ENCODE measurements around the gene LRP11.
"Not testable (repeated sequence)": the region's sequence is repeated elsewhere in the genome, so short reads cannot be mapped to it uniquely, and the experiment has no call there.

LRP11 gene, protein sequence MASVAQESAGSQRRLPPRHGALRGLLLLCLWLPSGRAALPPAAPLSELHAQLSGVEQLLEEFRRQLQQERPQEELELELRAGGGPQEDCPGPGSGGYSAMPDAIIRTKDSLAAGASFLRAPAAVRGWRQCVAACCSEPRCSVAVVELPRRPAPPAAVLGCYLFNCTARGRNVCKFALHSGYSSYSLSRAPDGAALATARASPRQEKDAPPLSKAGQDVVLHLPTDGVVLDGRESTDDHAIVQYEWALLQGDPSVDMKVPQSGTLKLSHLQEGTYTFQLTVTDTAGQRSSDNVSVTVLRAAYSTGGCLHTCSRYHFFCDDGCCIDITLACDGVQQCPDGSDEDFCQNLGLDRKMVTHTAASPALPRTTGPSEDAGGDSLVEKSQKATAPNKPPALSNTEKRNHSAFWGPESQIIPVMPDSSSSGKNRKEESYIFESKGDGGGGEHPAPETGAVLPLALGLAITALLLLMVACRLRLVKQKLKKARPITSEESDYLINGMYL

DNA sequence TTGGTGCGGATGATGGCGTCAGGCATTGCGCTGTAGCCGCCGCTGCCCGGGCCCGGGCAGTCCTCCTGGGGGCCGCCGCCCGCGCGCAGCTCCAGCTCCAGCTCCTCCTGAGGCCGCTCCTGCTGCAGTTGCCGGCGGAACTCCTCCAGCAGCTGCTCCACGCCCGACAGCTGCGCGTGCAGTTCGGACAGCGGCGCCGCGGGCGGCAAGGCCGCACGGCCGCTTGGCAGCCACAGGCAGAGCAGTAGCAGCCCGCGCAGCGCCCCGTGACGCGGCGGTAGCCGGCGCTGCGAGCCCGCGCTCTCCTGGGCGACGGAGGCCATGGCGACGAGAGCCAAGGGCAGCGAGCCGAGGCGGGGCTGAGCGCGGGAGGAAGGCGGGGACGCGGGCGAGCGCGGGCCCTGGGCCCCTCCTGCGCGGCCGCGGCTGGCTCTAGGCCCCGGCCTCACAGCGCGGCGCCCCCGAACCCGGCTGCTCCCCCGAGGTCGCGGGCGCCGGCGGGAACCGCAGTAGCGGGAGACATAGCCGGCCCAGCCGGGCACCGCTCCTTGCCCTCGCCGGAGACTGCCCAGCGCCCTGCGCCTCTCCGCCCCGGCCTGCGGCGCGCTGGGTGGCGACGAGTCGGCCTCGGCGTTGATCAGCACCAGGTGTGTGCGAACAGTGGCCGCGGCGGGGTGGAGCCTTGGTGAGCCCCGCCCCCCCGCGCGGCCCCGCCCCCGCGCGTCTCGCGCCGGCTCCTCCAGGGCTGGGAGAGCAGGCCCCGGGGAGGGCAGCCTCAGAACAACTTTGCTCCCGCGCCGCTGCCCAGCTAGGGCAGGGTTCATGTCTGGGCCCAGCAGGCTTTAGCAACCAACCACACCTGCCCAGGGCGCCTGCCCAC lies at the start of gene LRP11:
Gene LRP11, minus strand, starts transcription at position 662 of the 880 bp plus-strand sequence. Its CDS starts 339 bp downstream, at position 323.
- DNase-seq = peak; percentile 57

DNA sequence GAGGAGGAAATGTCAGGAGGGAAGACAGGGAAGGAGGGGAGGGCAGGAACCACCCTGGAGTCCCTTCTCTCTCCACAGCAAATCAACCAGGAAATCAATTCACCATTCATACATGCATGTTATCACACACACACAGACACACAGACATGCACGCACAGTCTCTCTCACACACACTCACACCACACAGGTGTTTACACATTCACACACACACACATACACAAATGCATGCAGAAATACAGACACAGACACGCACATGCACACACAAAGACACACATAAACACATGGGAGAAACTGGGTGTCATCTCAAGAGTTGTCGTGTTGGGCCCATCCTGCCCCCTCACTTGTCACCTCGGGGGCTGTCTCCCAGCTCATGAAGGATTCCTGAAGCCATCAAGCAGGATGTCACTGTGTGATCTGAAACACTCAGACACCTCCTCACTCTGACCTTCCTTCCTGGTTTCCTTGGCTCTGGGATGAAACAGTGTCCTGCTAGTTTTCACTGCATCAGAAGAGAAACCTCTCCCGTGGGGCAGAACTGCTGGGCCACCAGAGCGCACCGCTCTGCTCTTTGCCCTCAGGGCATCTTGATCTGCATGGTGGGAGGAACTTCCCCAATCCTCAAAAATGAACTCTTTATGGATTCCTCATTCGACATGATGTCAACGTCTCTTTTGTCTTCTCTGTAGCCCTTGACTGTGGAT lies 49.5 kb upstream of the LRP11 start:
- no peak for DNase-seq

DNA sequence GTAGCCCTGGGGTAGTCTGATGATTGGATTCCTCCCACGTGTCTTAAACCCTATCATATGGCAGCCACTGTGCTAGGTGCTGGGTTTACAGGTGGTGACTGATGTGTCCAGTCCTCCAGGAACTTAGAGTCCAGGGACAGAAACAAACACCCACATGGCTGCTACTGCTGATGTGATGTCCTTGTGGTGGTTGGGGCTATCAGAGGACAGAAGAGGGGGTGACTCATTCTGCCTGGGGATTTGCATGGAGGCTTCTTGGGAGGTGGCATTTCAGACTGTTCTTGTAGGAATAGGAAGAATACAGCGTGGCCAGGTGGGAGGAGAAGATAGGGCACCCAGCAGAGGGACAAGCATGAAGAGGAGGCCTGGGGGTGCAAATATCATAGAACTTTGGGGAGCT lies 48.9 kb upstream of the LRP11 start:
- DNase-seq = no peak

DNA sequence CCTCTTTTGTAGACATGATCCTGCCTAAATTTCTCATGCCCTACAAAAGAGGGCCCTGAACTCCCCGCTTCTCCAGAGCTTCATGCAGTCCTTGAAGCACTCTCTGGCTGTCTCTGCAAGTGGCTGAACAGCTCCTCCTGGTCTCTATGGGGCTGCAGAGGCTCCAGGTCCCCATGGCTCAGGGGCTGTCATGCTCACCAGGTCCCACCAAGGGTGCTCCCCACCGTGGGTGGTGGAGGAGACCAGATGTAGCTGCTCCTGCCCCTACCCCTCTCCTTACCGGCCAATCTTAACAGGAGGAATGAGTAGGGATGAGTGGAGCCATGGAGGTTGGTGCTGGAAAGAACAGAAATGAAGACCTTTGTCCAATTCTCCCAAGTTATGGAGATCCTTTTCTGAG lies 48.5 kb upstream of the LRP11 start:
- DNase-seq = not testable (repeated sequence)

DNA sequence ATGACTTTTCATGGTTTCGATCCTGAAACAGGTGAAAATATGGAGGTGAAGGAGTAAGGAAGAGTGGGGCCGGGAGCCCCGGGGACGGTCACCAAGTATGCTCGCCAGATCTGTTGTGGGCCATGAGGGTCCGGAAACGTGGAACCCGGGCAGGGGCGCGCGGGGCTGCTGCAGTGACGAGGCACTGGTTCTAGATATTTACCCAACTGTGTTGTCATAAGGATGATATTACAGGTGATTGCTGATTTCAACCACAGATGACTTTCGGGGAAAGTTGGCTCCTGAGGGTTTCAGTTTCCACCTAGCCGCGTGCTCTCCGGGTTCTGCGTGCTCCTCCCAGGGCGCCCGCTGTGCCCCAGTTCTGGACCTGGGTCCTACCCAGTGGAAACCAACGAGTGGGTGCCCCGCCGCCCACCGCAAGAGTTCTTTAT lies 46.6 kb upstream of the LRP11 start:
- DNase-seq = no peak

DNA sequence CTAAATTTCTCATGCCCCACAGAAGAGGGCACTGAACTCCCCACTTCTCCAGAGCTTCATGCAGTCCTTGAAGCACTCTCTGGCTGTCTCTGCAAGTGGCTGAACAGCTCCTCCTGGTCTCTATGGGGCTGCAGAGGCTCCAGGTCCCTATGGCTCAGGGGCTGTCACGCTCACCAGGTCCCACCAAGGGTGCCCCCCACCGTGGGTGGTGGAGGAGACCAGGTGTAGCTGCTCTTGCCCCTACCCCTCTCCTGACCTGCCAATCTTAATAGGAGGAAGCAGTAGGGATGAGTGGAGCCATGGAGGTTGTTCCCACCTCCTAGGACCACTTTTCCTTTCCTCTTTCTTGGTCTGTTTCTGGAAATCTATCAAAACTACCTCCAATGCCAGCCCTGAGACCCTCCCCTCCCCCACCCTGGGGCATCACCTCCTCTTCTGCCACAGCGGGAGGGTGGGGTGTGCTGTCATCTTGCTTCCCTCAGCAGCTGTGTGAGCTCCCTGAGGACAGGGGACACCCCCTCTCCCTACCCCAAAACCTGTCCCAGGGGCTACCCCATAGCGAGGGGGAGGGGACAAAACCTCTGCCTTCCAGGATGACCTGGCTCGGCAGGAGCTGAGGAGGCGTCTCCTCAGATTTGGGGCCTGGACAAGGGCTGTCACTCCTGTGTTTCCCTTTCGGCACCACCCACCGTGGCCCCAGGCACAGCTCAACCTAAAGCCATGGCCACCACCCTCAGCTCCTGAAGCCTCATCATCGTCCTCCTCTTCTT lies 45.7 kb upstream of the LRP11 start:
- no peak for DNase-seq

DNA sequence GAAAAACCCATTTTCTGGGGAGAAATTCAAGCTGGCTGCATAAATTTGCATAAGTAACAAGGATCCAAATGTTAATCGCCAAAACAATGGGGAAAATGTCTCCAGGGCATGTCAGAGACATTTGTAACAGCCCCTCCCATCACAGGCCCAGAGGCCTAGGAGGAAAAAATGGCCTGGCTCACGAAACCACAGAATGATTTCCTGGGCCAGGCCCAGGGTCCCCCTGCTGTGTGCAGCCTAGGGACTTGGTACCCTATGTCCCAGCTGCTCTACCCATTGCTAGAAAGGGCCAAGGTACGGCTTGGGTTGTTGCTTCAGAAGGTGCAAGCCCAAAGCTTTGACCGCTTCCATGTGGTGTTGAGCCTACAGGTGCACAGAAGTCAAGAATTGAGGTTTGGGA lies 44.3 kb upstream of the LRP11 start:
- not testable (repeated sequence) for DNase-seq

DNA sequence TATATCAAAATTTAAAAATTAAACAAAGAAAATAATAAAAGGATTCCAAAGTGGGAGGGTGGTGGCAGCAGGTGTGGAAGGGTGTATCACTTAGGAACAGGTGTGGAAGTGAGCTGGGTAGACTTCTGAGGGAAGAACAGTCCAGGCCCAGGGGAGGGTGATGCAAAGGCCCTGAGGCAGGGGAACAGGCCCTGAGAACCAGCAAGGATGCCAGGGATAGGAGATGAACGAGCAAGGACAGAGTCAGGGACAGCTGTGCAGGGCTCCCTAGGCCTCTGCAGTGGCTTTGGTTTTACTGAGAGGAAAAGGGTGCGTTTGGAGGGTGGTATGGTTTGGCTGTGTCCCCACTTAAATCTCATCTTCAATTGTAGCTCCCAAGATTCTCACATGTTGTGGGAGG lies 43.2 kb upstream of the LRP11 start:
- DNase-seq = no peak

DNA sequence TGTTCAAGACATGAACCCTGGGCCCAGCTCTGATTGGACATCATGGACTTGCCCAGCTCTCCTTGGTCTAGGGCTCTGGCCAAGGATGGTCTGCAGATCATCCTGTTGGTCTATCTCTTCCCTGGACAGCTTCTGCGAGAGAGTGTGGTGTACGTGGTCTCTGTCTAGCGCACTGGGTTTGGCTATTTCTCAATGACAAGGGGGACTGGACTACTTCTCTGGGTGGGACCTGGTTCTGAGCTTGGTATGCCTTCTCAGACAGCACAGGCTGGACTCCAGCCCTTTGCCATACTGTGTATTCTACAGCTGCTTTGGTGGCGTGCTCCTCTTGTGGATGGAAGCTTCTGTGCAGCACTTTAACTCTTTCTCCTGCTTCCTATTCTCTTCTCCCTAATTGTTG lies 42.2 kb upstream of the LRP11 start:
- no peak for DNase-seq

DNA sequence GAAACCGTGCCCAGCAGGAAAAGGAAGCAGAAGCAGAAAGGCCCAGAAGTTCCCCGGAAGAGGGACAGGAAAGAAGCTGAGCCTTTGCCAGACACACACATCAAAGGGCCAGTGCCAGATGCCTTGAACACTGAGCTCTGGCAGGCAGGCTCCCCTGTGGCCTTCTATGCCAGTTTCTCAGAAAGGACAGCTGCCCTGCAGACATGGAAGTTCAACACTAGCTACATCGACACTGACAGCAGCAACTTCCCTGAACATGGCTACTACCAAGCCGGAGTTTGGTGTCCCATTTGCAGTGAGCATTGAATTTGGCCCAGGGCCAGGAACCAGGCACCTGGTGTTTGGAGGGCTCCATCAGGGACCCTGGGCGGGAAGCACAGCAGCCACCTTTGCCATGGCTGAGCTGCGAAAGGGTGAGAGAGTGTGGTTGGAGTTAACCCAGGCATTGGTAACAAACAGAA lies 41.8 kb upstream of the LRP11 start:
- DNase-seq = no peak

DNA sequence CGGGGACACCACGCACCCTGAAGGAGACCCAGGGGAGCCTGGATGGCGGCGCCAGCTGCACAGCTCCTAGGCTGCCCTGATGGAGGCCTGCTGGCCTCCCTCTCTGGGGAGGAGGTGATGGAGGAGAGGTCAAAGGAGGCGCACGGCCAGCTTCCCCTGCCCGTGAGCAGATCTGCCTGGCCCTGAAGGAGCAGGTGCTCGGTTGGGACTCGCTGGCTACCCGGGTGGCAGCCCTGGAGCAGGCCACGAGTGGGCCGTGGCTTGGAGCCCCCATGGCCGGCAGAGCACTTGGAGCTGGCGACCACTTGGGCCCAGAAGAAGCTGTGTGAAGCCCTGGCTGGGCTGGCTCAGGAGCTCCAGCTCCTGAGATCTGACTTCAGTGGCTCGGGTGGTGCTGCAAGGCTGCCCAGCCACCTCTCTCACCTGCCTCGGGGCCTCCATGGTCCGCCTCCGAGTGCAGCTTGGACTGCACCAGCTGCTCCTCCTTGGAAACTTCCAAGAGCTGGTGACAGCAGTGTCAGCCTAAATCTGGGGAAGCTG lies 41.3 kb upstream of the LRP11 start:
- no peak for DNase-seq

DNA sequence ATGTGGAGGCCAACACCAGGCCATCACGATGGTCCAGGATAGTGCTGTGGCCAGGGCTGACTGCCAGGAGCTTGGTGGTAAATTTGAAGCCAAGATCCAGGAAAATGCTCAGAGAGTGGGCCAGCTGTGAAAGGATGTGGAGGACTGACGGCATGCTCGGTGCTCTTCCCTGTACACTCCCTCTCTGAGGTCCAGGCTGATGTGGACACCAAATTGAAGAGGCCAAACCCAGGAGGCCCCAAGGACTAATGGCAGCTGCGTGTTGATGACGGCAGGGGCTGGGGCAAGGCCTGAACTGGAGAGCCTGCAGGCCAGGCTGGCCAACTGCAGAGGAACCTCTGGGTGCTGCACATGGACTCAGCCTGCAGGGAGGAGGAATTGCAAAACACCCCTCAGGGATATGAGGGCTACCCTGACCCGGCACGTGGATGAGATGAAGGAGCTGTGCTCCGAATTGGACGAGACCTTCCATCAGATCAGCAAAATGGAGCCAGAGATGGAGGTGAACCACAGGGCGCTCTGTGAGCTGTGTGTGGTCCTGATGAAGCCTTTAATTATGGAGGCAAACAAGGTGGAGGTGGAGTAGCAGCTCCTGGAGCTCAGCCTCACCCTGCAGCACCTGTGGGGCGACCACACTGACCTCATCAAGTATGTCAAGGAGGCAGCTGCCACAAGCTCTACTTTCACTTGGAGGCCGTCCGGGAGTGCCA lies 40.7 kb upstream of the LRP11 start:
- no peak for DNase-seq

DNA sequence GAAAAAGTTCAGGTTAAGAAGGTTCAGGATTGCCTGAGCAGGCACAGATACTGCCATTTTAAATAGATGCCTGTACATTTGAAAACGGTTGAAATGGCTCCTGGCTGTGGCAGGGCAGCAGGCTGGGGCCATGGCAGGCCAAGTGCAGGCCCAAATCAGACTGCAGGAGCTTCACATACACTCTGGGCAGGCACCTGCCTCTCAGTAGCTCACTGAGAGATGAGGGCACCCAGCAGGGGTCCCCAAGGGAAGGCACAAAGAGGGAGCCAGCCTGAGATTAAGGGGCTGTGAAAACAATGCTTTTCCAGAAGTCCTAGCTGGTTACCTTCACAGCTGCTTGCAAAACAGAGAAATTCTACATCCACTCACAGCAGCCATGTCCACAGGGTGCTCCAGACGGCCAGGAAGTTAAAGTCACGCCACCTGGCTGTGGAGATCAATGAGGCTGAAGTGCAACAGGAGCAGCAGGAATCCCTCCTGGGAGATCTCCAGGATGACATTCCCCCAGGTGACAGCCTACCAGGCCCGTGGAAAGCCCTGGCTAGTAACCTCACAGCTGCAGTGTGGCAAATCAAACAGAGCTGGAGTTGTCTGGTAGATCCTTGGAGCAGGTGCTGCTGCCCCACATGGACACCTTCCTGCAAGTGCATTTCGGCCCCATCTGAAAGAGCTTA lies 39.9 kb upstream of the LRP11 start:
- no peak for DNase-seq

DNA sequence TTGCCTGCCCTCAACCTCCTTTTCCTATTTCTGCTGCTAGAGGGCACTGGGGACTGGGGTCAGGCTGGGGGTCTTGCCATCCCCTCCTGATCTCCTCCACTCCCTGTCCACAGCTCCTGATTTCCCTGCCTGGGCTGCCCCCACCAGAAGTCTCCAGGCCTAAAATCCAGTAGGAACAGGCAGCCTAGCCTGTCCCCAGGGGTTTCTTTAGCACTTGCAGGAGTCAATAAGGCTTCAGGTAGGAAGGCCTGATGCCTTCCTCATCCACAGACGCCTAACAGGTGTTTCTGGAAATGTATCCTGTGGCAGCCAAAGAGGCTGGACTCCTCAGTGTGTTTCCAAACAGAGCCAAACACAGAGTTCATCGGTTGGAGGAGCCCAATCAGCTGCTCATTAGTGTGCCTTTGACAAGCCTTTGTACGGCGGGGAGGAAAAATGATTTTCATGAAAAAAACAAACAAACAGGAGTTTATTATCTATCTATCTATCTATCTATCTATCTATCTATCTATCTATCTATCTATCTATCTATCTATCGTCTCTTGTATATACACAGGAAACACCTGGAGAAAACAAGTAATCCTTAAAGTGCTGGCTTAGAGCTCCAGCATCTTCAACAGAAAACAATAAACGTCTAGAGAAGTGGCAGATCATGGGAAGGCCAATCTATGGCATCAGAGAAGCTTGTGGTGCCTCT lies 37.4 kb upstream of the LRP11 start:
- DNase-seq = no peak

DNA sequence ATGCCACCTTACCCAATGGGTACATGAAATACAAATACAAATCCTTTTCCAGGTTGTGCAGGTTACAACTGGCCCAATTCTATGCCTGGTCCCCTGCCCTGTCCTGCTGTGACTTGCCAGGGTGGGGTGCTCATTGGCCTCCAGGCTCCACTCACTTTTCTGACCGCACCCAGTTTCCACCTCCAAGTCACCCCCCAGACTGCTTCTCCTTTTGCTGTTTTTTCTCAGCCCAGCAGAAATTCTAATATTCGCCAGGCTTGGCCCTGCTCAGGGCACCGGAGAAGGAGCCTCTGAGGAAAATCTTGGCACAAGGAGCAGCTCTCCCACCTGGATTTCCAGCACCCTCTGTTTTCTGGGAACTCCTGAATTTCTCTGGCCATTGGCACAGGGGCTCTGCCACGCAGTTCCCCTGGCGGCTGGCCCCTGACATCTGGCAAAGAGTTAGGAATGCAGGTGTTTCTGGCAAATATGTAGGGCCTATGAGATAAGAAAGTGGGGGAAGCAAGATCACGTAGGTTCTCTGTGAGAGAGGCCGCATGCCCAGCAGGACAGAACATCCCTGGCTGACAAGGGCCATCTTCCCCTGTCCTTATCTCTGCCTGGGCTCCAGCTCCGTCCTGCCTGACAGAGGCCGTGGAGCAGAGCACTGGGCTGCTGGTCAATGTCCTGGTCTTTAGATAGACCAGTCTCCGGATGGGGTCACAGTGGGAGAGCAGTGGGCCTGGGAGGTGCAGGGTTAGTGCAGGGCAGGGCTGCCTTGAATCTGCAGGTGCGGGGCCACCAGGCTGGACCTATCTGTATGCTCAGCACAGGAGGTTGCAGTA lies 36.7 kb upstream of the LRP11 start:
- no peak for DNase-seq

DNA sequence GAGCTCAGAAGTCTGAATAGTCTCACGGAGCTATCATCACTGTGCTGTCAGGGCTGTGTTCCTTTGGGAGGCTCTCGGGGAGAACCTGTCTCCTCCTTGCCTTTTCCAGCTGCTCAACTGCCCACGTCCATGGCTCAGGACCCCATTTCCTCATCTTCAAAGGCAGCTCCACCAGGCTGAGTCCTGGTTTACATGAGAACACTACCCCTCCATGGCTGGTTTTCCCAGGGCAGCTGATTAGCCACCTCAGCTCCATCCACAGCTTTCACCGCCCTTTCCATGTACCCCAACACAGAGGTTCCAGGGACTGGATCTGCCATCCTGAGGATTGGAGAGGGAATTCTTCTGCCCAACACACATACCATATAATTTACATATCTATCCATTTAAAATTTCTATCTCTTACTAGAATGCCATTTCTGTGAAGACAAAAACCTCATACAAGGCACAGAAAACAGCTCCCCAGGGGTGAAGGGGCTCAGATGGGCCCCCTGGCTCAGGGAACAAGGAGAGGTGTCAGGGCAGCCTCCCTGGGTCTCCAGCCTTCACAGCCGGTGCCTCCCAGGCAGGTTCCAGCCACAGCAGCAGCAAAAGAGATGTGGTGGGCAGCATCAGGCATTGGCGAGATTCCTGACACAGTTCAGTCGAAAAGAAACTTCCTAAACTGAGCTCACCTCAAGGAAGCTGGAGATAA lies 35.9 kb upstream of the LRP11 start:
- no peak for DNase-seq

DNA sequence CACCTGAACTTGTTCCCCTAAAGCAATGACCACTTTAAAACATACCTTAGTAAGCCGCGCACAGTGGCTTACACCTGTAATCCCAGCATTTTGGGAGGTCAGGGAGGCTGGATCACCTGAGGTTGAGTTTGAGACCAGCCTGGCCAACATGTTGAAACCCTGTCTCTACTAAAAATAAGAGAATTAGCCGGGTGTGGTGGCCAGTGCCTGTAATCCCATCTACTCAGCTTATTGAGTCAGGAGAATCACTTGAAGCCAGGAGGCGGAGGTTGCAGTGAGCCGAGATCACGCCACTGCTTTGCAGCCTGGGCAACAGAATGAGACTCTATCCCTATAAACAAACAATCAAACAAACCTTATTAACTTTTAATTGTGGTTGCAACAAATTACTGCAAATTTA lies 35.3 kb upstream of the LRP11 start:
- DNase-seq = no peak

DNA sequence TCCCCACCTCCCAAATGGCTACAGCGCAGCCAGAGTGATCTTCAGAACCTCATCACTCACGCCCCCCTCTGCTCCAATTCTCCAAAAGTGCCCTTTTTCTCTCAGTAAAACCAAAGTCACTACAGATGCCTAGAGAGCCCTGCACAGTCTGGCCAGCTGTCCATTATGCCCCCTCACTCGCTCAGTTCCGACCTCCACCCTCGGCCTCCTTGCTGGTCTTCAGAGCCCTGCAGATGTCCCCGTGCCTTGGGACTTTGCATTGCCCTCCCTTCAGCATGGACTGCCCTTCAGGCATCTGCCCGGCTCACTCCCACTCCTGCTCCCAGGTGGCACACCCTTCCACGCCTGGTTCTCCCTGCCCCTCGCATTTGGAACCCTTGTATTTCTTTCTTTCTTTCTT lies 34.8 kb upstream of the LRP11 start:
- no peak for DNase-seq

Measured in MV-4-11 (cell line).